Esophagus muscularis mucosa (tissue), 4 donors: Measurements from ENCODE around the gene NR2F6. TPM values are rescaled to one million over a fixed set of nuclear protein-coding genes. Genes with fewer than 3 reads are reported as not detected.

ENCODE experiments used
- DNase-seq: peaks from one replicate; pipeline ENCODE4 v3.0.0-alpha.2; 2017; ENCODE audit errors: extremely low spot score
- H3K27ac ChIP-seq, 4 donors: fragments of 200-600 bp; sonication (generic); replicated peaks in 1 of 4; 1 replicate in 3 of 4; 2 replicates in 1 of 4; pipeline ENCODE4 v1.5.1; 2016 to 2019; ENCODE audit warnings: mild to moderate bottlenecking in 1 of 4
- H3K27me3 ChIP-seq, 4 donors: fragments of 200-600 bp; sonication (generic); one replicate each; pipeline versions ENCODE4 v1.5.1 to v1.6.0; 2016 to 2019
- H3K36me3 ChIP-seq, 4 donors: fragments of 200-600 bp; sonication (generic); one replicate each; pipeline ENCODE4 v1.5.1; 2016 to 2019
- H3K4me1 ChIP-seq, 4 donors: fragments of 200-600 bp; sonication (generic); one replicate each; pipeline ENCODE4 v1.5.1; 2016 to 2019
- H3K4me3 ChIP-seq, 4 donors: fragments of 200-600 bp; sonication (generic); 1 replicate in 2 of 4; 2 replicates in 2 of 4; pipeline ENCODE4 v1.5.1; 2016 to 2019; ENCODE audit warnings: mild to moderate bottlenecking in 4 of 4, moderate library complexity in 1 of 4
- H3K9me3 ChIP-seq, 4 donors: fragments of 200-600 bp; sonication (generic); 1 replicate in 3 of 4; 2 replicates in 1 of 4; pipeline ENCODE4 v1.5.1; 2016 to 2019
- CTCF ChIP-seq, 3 experiments: fragments of 200-600 bp in 2 of 3; fragments of 450-650 bp in 1 of 3; sonication (generic) in 2 of 3; IDR thresholded peaks; one replicate each; pipeline ENCODE4 v1.5.1; 2017 to 2019; ENCODE audit warnings: antibody characterized with exemption in 3 of 3, mild to moderate bottlenecking in 2 of 3, moderate library complexity in 1 of 3
- EP300 ChIP-seq: sonication (generic); formaldehyde crosslinking; IDR thresholded peaks from one replicate; pipeline ENCODE4 v1.6.1; 2017; ENCODE audit warnings: antibody characterized with exemption
- POLR2A ChIP-seq: fragments of 450-650 bp; IDR thresholded peaks from one replicate; pipeline ENCODE4 v1.6.1; 2017; ENCODE audit warnings: antibody characterized with exemption, moderate library complexity, mild to moderate bottlenecking, low read depth
- POLR2AphosphoS5 ChIP-seq, 2 donors: sonication (generic); formaldehyde crosslinking; IDR thresholded peaks; one replicate each; pipeline ENCODE4 v1.6.1; 2017; ENCODE audit warnings: antibody characterized with exemption in 2 of 2
- WGBS: methylation state at CpG from one replicate; pipeline ENCODE4 v1.1.5; 2018; 5-methylcytosine and 5-hydroxymethylcytosine counted together
- intact Hi-C: fragments of 100-400 bp; cut with DNase I; formaldehyde crosslinking; loops from one replicate; pipeline ENCODE4 v1.15.1; 2023
- total RNA-seq, 4 donors: library from RNA; depleted of rRNA; stranded (reverse); fragments of >200 nt; gene quantifications; one replicate each; pipeline versions ENCODE4 v1.1.0 to v1.2.1, GENCODE V29; 2016

NR2F6 gene
- total RNA-seq, 4 donors from 2014 or later, result 38.6 to 88.0 (median 61.2) TPM

- Histone ChIP-seq H3K27me3 (no peaks in the 10 kb centered on the region), H3K9me3 (peaks cover 0 to 10% (median 2%) of the 10 kb centered on the region in 4 donors), H3K4me1 (no peaks in the 10 kb centered on the region), H3K27ac (no peak overlapping the region), H3K36me3 (peaks cover 0 to 33% (median 3%) of the 10 kb centered on the region in 4 donors), H3K4me3 (no peak overlapping the region)
- 26% methylated on average over 15 of the region's 15 CpGs for WGBS
- TF ChIP-seq POLR2A (no peak), POLR2AphosphoS5 (IDR thresholded peaks at IDR 0.05) (peak in 1 of 2 donors; percentile 48), EP300 (no peak), CTCF (IDR thresholded peaks at IDR 0.05) (peak; percentile 82 to 96 (median 90))
- DNase-seq, result no peak
- intact Hi-C loops, result no loop called here
These were observed 15.2 kb upstream of the NR2F6 start for GRCh38 chr19:17260842-17261325.

GRCh38 chr19:17259934-17260333 is 14.2 kb upstream of the NR2F6 start:
- no peaks in the 10 kb centered on the region for H3K4me1 ChIP-seq
- intact Hi-C loops, result no loop called here
- peaks cover 0 to 42% (median 3%) of the 10 kb centered on the region in 4 donors for H3K36me3 ChIP-seq
- H3K9me3 ChIP-seq, result peaks cover 0 to 10% (median 2%) of the 10 kb centered on the region in 4 donors
- DNase-seq, result no peak
- no peak overlapping the region for H3K4me3 ChIP-seq
- no peak overlapping the region for H3K27ac ChIP-seq
- 50% methylated on average over 1 of the region's 1 CpG for WGBS
- H3K27me3 ChIP-seq, result no peaks in the 10 kb centered on the region
- TF ChIP-seq EP300 (no peak), POLR2A (no peak), CTCF (IDR thresholded peaks at IDR 0.05) (no peak), POLR2AphosphoS5 (IDR thresholded peaks at IDR 0.05) (no peak)

GRCh38 chr19:17259118-17259780 is 13.5 kb upstream of the NR2F6 start:
- TF ChIP-seq POLR2AphosphoS5 (IDR thresholded peaks at IDR 0.05) (no peak), POLR2A (no peak), CTCF (IDR thresholded peaks at IDR 0.05) (no peak), EP300 (no peak)

GRCh38 chr19:17256130-17256529 is 10.4 kb upstream of the NR2F6 start:
- DNase-seq, result no peak
- Histone ChIP-seq H3K4me1 (no peaks in the 10 kb centered on the region), H3K9me3 (peaks cover 0 to 10% (median 2%) of the 10 kb centered on the region in 4 donors), H3K27ac (no peak overlapping the region), H3K27me3 (no peaks in the 10 kb centered on the region), H3K36me3 (peaks cover 0 to 61% (median 5%) of the 10 kb centered on the region in 4 donors), H3K4me3 (no peak overlapping the region)
- intact Hi-C loops, result no loop called here
- WGBS, result 76% methylated on average over 3 of the region's 3 CpGs
- TF ChIP-seq CTCF (IDR thresholded peaks at IDR 0.05), result no peak

More at GRCh38 chr19:17259118-17259780, 13.5 kb upstream of the NR2F6 start:
- Histone ChIP-seq H3K4me3 (no peak overlapping the region), H3K9me3 (peaks cover 0 to 10% (median 2%) of the 10 kb centered on the region in 4 donors), H3K27ac (no peak overlapping the region), H3K27me3 (no peaks in the 10 kb centered on the region), H3K4me1 (no peaks in the 10 kb centered on the region), H3K36me3 (peaks cover 0 to 42% (median 3%) of the 10 kb centered on the region in 4 donors)
- intact Hi-C loops, result no loop called here
- WGBS, result 97% methylated on average over 8 of the region's 9 CpGs
- no peak for DNase-seq
